Measurements from ENCODE around the gene KDM4D.
A peak's percentile ranks its signal among the peaks of the same experiment; 100 is the strongest.
"Not testable (repeated sequence)": the region's sequence is repeated elsewhere in the genome, so short reads cannot be mapped to it uniquely, and the experiment has no call there.

KDM4D gene

DNA sequence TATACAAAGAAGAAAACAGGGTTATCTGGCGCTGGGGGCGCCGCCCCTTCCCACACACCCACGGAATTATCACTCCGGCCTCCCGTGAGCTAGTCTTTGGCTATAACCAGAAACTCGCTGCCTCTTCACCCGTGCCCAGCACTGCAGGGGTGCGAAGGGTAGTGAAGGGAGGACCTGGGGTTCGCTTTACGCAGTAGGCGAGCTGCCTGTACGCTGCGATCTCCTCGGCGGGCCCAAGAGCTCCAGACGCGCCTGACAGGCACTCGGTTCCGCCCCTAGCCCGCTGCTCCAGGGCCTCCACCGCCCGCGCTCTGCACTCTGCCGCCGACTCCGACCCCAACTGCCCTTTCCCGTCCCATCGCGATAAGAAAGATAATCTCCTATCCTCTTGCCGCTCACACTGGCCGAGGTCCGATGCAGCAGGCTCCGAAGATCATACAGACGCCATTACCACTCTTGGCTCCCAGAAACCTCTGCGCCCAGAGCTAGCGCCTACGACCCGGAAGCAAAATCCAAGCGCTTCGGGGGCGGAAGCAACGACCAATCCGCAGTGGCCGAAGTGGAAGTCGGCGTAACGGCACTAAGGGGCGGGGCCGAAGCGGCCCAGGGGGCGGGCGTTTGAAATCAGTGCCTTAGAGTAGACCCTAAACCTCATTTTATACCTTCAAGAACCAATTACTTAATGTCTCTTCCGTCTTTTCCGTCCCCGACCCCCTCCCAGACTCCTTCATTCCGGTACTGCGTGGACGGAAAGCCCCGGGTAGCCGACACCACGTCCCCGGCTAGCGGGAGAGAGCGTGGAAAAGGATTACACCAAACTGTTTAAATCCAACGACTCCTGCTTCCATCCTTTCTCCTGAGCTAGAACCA, at the start of gene KDM4D, which contains the start of gene CWC15:
TSS of gene KDM4D (plus strand) at position 611 of the 870 bp plus-strand sequence. CDS start 23,664 bp downstream, outside the sequence.
TSS of gene CWC15 (minus strand) at position 458 of the 870 bp plus-strand sequence. CDS start 1,371 bp downstream, outside the sequence.
- peak; percentile 90 for DNase-seq

- no peak for DNase-seq
These were observed 49.3 kb upstream of the KDM4D start for GRCh38 chr11:94924171-94924572.

- DNase-seq: no peak
These were observed 48.9 kb upstream of the KDM4D start for GRCh38 chr11:94924612-94925011.

GRCh38 chr11:94925422-94926270, 47.9 kb upstream of the KDM4D start:
- DNase-seq: no peak

DNA sequence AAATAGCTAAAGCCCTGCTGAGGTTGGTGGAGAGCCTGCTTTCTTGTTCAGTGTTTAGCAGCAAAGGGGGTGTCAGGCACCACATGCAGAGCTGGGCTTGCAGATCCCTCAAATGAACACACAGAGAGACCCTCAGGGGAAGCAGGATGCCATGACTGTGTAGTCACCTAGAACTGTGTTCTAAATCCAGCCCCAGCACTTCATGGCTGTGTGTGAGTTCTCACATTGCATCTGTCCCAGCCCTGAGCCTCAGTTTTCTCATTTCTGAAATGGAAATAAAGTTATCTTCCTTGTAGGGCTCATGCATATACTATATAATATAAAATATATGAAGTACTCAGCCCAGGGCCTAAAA, 47.3 kb upstream of the KDM4D start:
- DNase-seq: no peak

DNA sequence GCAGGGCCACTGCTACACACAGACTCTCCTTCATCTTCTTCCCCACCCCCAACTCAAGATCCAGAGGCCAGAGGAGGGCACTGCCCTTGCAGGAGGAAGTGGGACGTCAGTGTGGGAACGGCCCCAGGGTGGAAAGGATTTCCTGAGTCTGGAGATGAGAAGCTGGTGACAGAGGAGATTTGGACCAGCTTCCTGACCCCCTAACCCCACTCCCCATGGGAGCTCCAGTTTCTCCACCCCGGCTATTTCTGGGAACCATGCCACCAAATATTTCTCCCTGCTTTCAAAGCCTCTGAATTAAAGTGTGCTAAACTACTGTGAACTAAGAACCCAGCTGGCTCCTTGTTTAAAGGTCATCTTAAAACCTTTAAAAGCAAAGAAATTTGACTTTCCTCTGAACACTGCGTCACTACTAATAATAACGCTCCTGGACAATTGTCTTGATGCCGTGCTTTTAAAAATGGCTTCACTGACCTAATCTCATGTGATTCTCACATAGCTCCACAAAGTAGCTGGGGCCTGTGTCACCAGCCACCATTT, 46.7 kb upstream of the KDM4D start:
- no peak for DNase-seq

- DNase-seq: peak; percentile 68
These were observed 45.2 kb upstream of the KDM4D start for GRCh38 chr11:94928117-94928990.

GRCh38 chr11:94932072-94932471, 41.4 kb upstream of the KDM4D start:
- not testable (repeated sequence) for DNase-seq

- no peak for DNase-seq
These were observed 41.0 kb upstream of the KDM4D start for GRCh38 chr11:94932503-94932902.

- DNase-seq: no peak
These were observed 40.0 kb upstream of the KDM4D start for GRCh38 chr11:94933223-94934130.

GRCh38 chr11:94934362-94934761, 39.1 kb upstream of the KDM4D start:
- no peak for DNase-seq

- no peak for DNase-seq
These were observed 38.7 kb upstream of the KDM4D start for GRCh38 chr11:94934846-94935245.

GRCh38 chr11:94938095-94939055, 35.1 kb upstream of the KDM4D start:
- DNase-seq: no peak

DNA sequence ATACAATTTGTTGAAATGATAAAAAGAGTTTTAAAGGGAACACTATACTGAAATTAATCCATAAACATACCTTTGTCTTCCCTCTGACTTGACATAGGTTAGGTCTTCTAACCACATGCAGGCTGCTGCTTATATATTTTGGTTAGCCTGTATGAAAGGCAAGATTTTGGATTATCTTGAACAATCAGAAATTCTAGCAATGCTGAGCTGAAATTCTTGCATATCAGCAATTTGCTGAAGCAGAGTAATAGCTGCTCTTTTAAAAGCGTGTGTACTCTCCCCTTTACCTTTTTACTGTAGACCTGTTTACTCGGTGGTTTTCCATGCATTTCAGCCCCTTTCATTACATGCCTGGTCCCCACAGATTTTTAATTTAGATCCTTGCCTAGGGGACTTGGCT, 34.2 kb upstream of the KDM4D start:
- no peak for DNase-seq

DNA sequence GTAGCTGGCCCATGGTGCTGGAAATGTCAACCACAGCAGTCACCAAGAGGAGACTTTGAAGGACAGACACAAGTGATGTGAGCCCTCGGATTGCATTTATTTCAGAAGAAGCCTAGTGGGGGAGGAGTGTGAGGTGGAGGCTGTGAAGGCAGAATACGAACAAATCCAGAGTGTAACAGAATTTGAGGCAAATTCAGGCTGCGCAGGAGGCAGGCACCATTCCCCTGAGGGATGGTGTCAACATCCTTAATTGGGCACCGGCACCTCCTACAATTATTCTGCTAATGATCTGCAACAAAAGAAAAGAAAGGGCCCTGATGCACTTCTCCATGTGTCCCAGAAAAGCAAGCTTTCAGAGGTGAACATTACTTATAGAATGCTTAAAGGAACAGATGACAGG, 32.4 kb upstream of the KDM4D start:
- DNase-seq: no peak

DNA sequence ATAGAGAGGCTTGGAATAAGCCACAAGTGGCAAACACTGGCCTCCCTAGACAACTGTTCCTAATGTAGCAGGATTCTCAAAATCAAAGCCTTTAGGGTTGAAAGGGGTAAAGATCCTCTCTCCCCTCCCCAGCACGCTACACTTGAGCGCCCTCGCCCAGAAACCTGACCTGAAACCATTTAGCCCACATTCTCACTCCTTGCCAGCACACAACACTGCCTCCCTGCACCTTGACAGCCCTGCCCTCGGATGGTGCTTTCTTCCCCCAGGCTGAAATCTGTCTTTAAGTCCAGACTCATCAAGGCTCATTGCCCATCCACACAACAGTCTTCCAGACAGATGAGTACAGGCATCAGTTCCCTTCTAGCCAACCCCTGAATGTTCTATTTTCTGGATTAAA, 26.7 kb upstream of the KDM4D start:
- DNase-seq: no peak

DNA sequence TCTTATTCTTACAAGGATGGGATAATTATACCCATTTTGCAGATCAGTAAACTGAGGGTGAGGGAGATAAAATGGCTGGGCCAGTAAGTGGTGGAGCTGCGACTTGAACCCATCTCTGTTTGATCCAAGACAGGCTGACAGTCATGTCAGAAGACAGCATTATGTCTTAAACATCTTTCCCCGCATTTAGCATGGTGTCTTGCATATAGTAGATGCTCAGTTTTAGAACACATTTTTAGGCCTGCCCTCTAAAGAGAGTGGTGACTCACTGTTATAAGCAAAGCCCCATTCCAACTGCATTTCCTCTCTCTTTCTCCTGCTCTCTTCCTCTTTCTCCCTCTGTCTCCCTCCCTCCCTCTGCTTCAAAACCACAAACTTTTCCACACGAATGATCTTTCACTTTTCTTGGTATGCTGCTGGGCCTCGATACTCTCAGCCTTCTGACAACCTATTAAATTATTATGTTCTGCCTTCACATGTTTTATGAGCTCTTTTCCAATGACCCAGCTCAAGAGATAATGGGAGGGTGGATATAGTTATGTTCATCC, 25.4 kb upstream of the KDM4D start:
- no peak for DNase-seq

DNA sequence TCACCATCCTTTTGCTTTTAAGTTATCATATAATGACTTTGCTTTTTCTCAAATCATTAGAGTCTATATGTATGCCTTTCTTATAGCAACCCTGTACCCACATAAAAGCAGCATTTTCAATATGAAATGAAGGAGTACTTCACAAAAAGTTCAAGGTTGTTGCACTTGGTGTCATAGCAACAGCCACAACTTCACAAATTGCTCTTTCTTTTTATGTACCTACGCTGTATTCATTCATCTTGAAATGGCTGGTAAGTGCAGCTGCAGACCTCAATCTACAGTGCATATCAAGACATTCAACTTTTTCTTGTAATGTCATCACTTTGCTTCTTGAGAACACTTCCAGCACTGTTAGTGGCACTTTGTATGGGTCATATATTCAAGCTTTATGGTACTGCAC, 18.8 kb upstream of the KDM4D start:
- DNase-seq: no peak

DNA sequence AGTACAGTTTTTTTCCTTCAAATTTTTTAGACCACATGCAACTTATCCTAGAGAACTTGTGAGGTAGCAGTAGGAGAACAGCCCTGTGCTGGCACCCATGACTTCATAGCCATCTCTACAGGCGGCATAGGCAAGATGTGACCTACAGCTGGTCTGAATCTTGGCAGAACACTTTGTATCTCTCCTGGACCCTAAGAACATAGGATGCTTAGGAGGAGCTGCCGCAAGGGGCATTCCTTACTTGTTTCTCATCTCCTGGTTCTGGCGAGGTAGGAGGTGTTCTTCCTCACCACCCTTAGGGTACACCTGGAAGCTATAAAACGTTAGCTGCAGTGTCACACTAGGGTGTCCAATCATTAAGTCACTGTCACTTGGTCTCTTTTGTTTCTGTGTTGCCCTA, 16.5 kb upstream of the KDM4D start:
- DNase-seq: no peak

Data from KG1 (cell line).